CD4-positive, alpha-beta T cell (primary cell): ENCODE data around the gene DACT2. TPM values are rescaled to one million over a fixed set of nuclear protein-coding genes. Genes with fewer than 3 reads are reported as not detected.

Experiments
- ATAC-seq: fragments of 200-7000 bp; cut with Tn5 transposase; one replicate; pipeline ENCODE4 v1.10.0; 2022; ENCODE audit warnings: mild to moderate bottlenecking; ENCODE audit not compliant: poor library complexity
- CTCF ChIA-PET: fragments of 350-600 bp; sonication (Branson Sonifier 250); formaldehyde crosslinking; loops from one replicate; lab custom pipeline; 2021; ENCODE audit warnings: antibody characterized with exemption, inconsistent platforms; lab: Charles Lee
- POLR2A ChIA-PET: fragments of 350-600 bp; sonication (Branson Sonifier 250); formaldehyde crosslinking; loops from one replicate; lab custom pipeline; 2021; ENCODE audit warnings: antibody characterized with exemption, inconsistent platforms; lab: Charles Lee
- DNase-seq, 14 experiments: peaks; one replicate each; pipeline ENCODE4 v3.0.0-alpha.2; 2013 to 2020; ENCODE audit warnings: mixed read lengths in 2 of 14
- H3K27ac ChIP-seq, 2 donors: one replicate each; pipeline versions ENCODE4 v1.5.1 to v1.7.0; 2013; ENCODE audit warnings: low read length in 2 of 2, low read depth in 1 of 2, mild to moderate bottlenecking in 1 of 2
- H3K27me3 ChIP-seq, 2 experiments: 1 replicate in 1 of 2; 2 replicates in 1 of 2; pipeline versions ENCODE4 v1.6.1 to v1.7.0; 2013; ENCODE audit warnings: low read length in 2 of 2, control low read depth in 1 of 2, mild to moderate bottlenecking in 1 of 2, moderate library complexity in 1 of 2; ENCODE audit not compliant: insufficient read depth in 2 of 2, control insufficient read depth in 1 of 2
- H3K36me3 ChIP-seq: one replicate; pipeline ENCODE4 v1.6.1; 2013; ENCODE audit warnings: low read length, control low read depth; ENCODE audit not compliant: insufficient read depth
- H3K4me1 ChIP-seq: one replicate; pipeline ENCODE4 v1.6.1; 2013; ENCODE audit warnings: low read length, control low read depth; ENCODE audit not compliant: insufficient read depth
- H3K4me3 ChIP-seq: one replicate; pipeline ENCODE4 v1.5.1; 2013; ENCODE audit warnings: mild to moderate bottlenecking, low read length, moderate library complexity
- H3K9me3 ChIP-seq, 2 experiments: 1 replicate in 1 of 2; 2 replicates in 1 of 2; pipeline versions ENCODE4 v1.6.1 to v1.7.0; 2013; ENCODE audit warnings: low read length in 2 of 2, mild to moderate bottlenecking in 2 of 2, control low read depth in 1 of 2, moderate library complexity in 1 of 2; ENCODE audit not compliant: control insufficient read depth in 1 of 2, insufficient read depth in 1 of 2
- H3K27ac Mint-ChIP-seq: one replicate; pipeline ENCODE4 v1.8.0; 2020; ENCODE audit warnings: mixed read lengths
- H3K27me3 Mint-ChIP-seq: one replicate; pipeline ENCODE4 v1.8.0; 2021; ENCODE audit warnings: mixed read lengths
- H3K36me3 Mint-ChIP-seq: one replicate; pipeline ENCODE4 v1.8.0; 2021; ENCODE audit warnings: low read depth, mixed read lengths
- H3K4me1 Mint-ChIP-seq: one replicate; pipeline ENCODE4 v1.8.0; 2021; ENCODE audit warnings: low read depth, mixed read lengths
- H3K4me3 Mint-ChIP-seq: one replicate; pipeline ENCODE4 v1.8.0; 2020; ENCODE audit warnings: mild to moderate bottlenecking, mixed read lengths
- H3K9me3 Mint-ChIP-seq: one replicate; pipeline ENCODE4 v1.8.0; 2020; ENCODE audit warnings: mixed read lengths
- intact Hi-C, 2 experiments: fragments of 100-400 bp; cut with DNase I in 1 of 2; cut with micrococcal nuclease in 1 of 2; formaldehyde crosslinking; loops; one replicate each; pipeline versions ENCODE4 v1.15.1 to v1.9.0; 2023 to 2025; cut with DNase I, micrococcal nuclease
- total RNA-seq, 174 experiments: library from RNA in 2 of 174; stranded (reverse) in 2 of 174; gene quantifications; one replicate each; pipeline ENCODE4 v1.2.3 and lab custom pipeline; 2021 to 2026
- TF ChIP-seq, protein P1 (sequence below): fragments of 200-600 bp; IDR thresholded peaks from one replicate; pipeline ENCODE4 v1.8.0; 2022; ENCODE audit warnings: antibody characterized with exemption, mild to moderate bottlenecking

DACT2 gene
- total RNA-seq, 2 experiments from 2014 or later = not detected

DNA sequence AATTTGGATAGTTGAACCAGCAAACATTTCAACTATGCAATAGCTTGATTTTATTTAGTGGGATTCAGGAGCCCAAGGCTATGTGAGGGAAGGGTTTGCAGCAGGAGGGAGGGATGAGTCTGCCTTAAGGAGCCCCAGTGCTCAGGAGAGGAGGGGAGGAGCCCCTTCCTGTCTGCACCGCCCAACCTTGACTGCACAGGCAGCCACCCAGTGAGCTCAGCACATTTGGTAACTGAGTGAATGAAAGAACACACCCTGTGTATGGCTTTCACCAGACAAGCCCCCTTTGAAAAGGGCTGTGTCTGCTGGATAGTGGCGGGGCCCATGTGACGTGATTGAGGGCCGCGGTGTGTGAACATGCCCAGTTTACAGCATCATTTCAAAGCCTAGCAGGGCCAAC lies 17.0 kb downstream of the DACT2 start:
- intact Hi-C loops = no loop called here
- Mint-ChIP-seq H3K36me3 (no peaks in the 10 kb centered on the region), H3K4me1 (no peaks in the 10 kb centered on the region), H3K27me3 (peaks cover 9% of the 10 kb centered on the region), H3K9me3 (no peaks in the 10 kb centered on the region), H3K27ac (no peak overlapping the region), H3K4me3 (no peak overlapping the region)
- no peak for ATAC-seq
- H3K36me3 ChIP-seq = no peaks in the 10 kb centered on the region
- H3K9me3 ChIP-seq = peaks cover 0 to 20% of the 10 kb centered on the region in 2 experiments
- H3K4me1 ChIP-seq = no peaks in the 10 kb centered on the region
- no peak overlapping the region for H3K27ac ChIP-seq
- H3K4me3 ChIP-seq = no peak overlapping the region
- TF ChIP-seq, protein P1, sequence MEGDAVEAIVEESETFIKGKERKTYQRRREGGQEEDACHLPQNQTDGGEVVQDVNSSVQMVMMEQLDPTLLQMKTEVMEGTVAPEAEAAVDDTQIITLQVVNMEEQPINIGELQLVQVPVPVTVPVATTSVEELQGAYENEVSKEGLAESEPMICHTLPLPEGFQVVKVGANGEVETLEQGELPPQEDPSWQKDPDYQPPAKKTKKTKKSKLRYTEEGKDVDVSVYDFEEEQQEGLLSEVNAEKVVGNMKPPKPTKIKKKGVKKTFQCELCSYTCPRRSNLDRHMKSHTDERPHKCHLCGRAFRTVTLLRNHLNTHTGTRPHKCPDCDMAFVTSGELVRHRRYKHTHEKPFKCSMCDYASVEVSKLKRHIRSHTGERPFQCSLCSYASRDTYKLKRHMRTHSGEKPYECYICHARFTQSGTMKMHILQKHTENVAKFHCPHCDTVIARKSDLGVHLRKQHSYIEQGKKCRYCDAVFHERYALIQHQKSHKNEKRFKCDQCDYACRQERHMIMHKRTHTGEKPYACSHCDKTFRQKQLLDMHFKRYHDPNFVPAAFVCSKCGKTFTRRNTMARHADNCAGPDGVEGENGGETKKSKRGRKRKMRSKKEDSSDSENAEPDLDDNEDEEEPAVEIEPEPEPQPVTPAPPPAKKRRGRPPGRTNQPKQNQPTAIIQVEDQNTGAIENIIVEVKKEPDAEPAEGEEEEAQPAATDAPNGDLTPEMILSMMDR = no peak
- peaks cover 6% of the 10 kb centered on the region in 2 experiments for H3K27me3 ChIP-seq
- DNase-seq = no peak
- ChIA-PET CTCF (no interaction called here), POLR2A (no interaction called here)

DNA sequence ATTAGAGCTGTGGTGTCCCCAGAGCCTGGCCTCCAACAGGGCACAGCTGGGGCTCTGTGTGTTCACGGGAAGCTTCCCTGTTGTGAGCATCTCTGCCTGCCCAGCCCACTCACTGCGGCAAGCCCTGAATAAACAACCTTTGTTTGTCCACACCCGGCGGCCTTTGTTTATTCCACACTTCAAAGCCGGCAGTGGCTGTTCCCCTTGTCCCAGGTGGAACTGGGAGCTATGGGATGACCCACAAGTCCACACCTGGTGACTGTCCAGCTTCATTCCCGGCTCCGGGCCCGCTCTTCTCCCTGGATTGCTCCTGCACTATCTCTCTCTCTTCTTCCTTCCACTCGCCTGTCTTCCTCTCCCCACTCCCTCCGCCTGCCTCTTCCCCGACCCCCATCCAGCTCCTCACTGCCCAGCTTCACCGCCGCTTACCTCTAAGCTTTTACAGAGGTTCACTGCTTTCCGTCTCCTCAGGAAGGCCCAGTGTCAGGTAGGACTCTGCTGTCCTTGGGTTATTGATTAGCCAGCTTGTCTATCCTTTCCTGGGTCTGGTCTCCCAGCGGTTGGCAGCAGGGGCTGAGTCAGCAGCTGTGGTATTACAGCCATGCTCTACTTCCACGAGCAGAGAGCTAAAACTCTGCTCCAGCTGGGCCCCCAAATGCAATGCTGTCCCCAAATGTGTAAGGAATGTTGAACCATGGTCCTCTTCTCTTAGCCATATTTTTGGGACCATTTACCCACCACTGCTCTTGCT lies 17.8 kb downstream of the DACT2 start:
- no peaks in the 10 kb centered on the region for H3K36me3 ChIP-seq
- Mint-ChIP-seq H3K9me3 (no peaks in the 10 kb centered on the region), H3K27ac (no peak overlapping the region), H3K4me3 (no peak overlapping the region), H3K27me3 (peaks cover 15% of the 10 kb centered on the region), H3K4me1 (no peaks in the 10 kb centered on the region), H3K36me3 (no peaks in the 10 kb centered on the region)
- DNase-seq (no peak), ATAC-seq (no peak)
- no peak overlapping the region for H3K27ac ChIP-seq
- ChIA-PET CTCF (no interaction called here), POLR2A (no interaction called here)
- peaks cover 0 to 20% of the 10 kb centered on the region in 2 experiments for H3K9me3 ChIP-seq
- intact Hi-C loops = no loop called here
- H3K4me3 ChIP-seq = no peak overlapping the region
- peaks cover 6% of the 10 kb centered on the region in 2 experiments for H3K27me3 ChIP-seq
- no peaks in the 10 kb centered on the region for H3K4me1 ChIP-seq
- TF ChIP-seq, protein P1 = no peak

DNA sequence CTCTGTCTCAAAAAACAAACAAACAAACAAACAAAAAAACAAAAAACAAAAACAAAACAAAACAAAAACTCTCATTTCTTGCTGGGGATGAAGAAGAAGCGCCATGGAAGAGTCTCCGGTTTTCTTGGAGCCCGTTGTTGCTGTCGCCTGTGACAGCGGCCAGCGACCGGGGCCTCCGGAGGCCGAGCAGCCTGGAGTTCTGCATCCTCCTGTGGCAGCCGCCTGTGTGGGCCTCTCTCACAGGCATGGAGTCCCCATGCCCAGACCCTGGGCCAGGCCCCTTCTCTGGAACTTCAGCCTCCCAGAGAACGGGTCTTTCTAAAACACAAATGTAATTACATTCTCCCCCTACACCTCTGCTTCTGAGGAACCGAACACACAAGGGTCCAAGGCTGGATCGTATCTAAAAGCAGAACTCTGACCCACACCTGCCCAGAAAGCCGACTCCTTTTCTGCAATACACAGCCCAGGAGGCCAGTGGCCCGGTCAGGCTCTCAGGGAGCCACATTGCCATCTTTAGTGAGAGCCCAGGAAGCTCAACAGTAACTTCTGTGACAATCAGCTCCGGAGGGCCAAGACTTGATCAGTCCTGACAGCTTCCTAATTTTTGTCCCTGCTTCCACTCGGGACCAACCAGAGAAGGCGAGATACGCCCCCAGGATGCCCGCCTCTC lies 18.5 kb downstream of the DACT2 start:
- no peak for DNase-seq
- H3K36me3 Mint-ChIP-seq = no peaks in the 10 kb centered on the region

More for the DNA sequence above, 18.5 kb downstream of the DACT2 start:
- Histone ChIP-seq H3K27ac (no peak overlapping the region), H3K4me1 (no peaks in the 10 kb centered on the region), H3K36me3 (no peaks in the 10 kb centered on the region), H3K4me3 (no peak overlapping the region), H3K27me3 (peaks cover 6% of the 10 kb centered on the region in 2 experiments), H3K9me3 (peaks cover 0 to 20% of the 10 kb centered on the region in 2 experiments)
- H3K27ac Mint-ChIP-seq = no peak overlapping the region
- H3K27me3 Mint-ChIP-seq = peaks cover 18% of the 10 kb centered on the region
- no peak overlapping the region for H3K4me3 Mint-ChIP-seq
- CTCF ChIA-PET = no interaction called here
- TF ChIP-seq, protein P1 = no peak
- POLR2A ChIA-PET = no interaction called here
- intact Hi-C loops = no loop called here
- H3K9me3 Mint-ChIP-seq = no peaks in the 10 kb centered on the region
- no peak for ATAC-seq
- no peaks in the 10 kb centered on the region for H3K4me1 Mint-ChIP-seq
